Measurements from ENCODE around the gene ECI1.

- TF ChIP-seq POLR2A (IDR thresholded peaks at IDR 0.05; ENCODE audit: extremely low read depth, insufficient read length), result no peak
- TF ChIP-seq CTCF (IDR thresholded peaks at IDR 0.05; ENCODE audit: low read depth, low read length), result no peak
- TF ChIP-seq MYC (IDR thresholded peaks at IDR 0.05; ENCODE audit: low read depth, low read length), result no peak
- TF ChIP-seq MAX (IDR thresholded peaks at IDR 0.05; ENCODE audit: low read depth, low read length), result no peak
These were observed 12.3 kb downstream of the ECI1 start for GRCh38 chr16:2238838-2239675.
